Vagina (tissue), 2 donors: ENCODE measurements around the gene ZNF454.

Experiments
- POLR2A ChIP-seq, 2 donors: fragments of 450-650 bp; IDR thresholded peaks; one replicate each; pipeline ENCODE4 v1.6.1; 2017; ENCODE audit warnings: antibody characterized with exemption in 2 of 2, mild to moderate bottlenecking in 2 of 2, moderate library complexity in 2 of 2
- POLR2AphosphoS5 ChIP-seq, 2 donors: sonication (generic); formaldehyde crosslinking; IDR thresholded peaks; one replicate each; pipeline ENCODE4 v1.9.0; 2017; ENCODE audit warnings: antibody characterized with exemption in 2 of 2, mild to moderate bottlenecking in 2 of 2, low read depth in 1 of 2; ENCODE audit not compliant: insufficient read depth in 1 of 2
- TF ChIP-seq, protein P1 (sequence below), 3 experiments: fragments of 450-650 bp in 2 of 3; fragments of 200-600 bp in 1 of 3; sonication (generic) in 1 of 3; IDR thresholded peaks; one replicate each; pipeline ENCODE4 v1.5.1; 2017 to 2019; ENCODE audit warnings: antibody characterized with exemption in 3 of 3, mild to moderate bottlenecking in 2 of 3, moderate library complexity in 2 of 3

DNA sequence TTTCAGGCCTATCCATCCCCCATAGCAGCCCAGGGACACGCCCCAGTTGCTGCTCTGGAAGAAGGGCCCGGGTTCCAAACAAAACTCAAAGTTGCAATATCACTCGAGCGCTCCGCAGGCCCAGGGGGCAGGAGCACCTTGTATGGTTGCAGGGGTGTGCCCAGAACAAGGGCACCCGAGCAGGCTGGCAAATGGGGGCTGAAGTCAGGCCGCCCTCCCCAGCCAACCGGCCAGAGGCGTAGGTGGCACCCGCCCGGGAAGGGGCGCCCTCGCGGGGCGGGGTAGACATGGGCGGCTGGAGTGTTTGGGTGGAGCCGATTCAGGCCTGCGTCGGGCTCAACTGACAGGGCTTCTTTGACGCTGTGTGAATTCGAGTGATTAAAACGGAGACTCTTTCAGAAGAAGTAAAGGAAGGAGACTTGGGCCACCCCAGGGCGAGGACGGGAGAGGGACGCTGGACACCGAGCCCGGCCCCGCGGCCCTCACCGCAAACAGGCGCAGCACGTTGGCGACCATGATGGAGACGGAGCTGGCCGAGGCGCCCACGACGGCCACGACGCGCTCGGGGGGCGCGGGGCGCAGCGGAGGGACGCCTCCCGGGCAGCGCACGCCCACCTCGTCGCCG is 53.1 kb downstream of the ZNF454 start:
- TF ChIP-seq, protein P1, sequence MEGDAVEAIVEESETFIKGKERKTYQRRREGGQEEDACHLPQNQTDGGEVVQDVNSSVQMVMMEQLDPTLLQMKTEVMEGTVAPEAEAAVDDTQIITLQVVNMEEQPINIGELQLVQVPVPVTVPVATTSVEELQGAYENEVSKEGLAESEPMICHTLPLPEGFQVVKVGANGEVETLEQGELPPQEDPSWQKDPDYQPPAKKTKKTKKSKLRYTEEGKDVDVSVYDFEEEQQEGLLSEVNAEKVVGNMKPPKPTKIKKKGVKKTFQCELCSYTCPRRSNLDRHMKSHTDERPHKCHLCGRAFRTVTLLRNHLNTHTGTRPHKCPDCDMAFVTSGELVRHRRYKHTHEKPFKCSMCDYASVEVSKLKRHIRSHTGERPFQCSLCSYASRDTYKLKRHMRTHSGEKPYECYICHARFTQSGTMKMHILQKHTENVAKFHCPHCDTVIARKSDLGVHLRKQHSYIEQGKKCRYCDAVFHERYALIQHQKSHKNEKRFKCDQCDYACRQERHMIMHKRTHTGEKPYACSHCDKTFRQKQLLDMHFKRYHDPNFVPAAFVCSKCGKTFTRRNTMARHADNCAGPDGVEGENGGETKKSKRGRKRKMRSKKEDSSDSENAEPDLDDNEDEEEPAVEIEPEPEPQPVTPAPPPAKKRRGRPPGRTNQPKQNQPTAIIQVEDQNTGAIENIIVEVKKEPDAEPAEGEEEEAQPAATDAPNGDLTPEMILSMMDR (IDR thresholded peaks at IDR 0.05), result no peak
- no peak for TF ChIP-seq POLR2AphosphoS5 (IDR thresholded peaks at IDR 0.05; ENCODE audit: insufficient read depth in 1 of 2, low read depth in 1 of 2)
- no peak for TF ChIP-seq POLR2A (IDR thresholded peaks at IDR 0.05)
